Panc1 (cell line): Measurements from ENCODE around the gene ERN2. TPM values are rescaled to one million over a fixed set of nuclear protein-coding genes. Genes with fewer than 3 reads are reported as not detected.

Experiments
- ATAC-seq: fragments of 200-7000 bp; cut with Tn5 transposase; 2 replicates; pipeline ENCODE4 v1.9.1; 2020; ENCODE audit warnings: mild to moderate bottlenecking, moderate library complexity
- BruUV-seq: library from RNA; stranded (reverse); fragments of 400-500 nt; replicated peaks from 2 replicates; lab custom pipeline; 2021; lab: Mats Ljungman, UMichigan
- CTCF ChIA-PET: fragments of 300-600 bp; sonication (Branson Sonifier 250); formaldehyde crosslinking; loops from one replicate; lab custom pipeline; 2022; ENCODE audit warnings: antibody characterized with exemption; lab: Charles Lee
- POLR2A ChIA-PET: fragments of 300-600 bp; sonication (Branson Sonifier 250); formaldehyde crosslinking; loops from one replicate; lab custom pipeline; 2022; ENCODE audit warnings: antibody characterized with exemption; lab: Charles Lee
- DNase-seq: peaks from one replicate; pipeline ENCODE4 v3.0.0-alpha.2; 2010; ENCODE audit warnings: low read depth, low spot score
- H3K27ac ChIP-seq: 2 replicates; pipeline ENCODE4 v1.5.1; 2011; ENCODE audit warnings: mild to moderate bottlenecking, low read length, inconsistent platforms
- H3K27me3 ChIP-seq: fragments of 200-500 bp; sonication (Bioruptor generic); 2 replicates; pipeline ENCODE4 v1.6.0; 2014; ENCODE audit warnings: low read length, inconsistent platforms; ENCODE audit not compliant: control insufficient read depth, insufficient read depth
- H3K36me3 ChIP-seq: fragments of 200-500 bp; sonication (Bioruptor generic); 2 replicates; pipeline ENCODE4 v1.5.1; 2014; ENCODE audit warnings: inconsistent platforms, mild to moderate bottlenecking, low read length, moderate library complexity; ENCODE audit not compliant: control insufficient read depth, insufficient read depth
- H3K4me1 ChIP-seq: 2 replicates; pipeline ENCODE4 v1.5.1; 2011; ENCODE audit warnings: inconsistent platforms, mild to moderate bottlenecking, low read length, moderate library complexity; ENCODE audit not compliant: control insufficient read depth, insufficient read depth
- H3K4me3 ChIP-seq, 2 experiments: 2 replicates each; pipeline ENCODE4 v1.5.1; 2011 to 2012; ENCODE audit warnings: low read depth in 2 of 2, low read length in 2 of 2, mild to moderate bottlenecking in 2 of 2, inconsistent platforms in 1 of 2, moderate library complexity in 1 of 2
- H3K9me3 ChIP-seq: fragments of 200-500 bp; sonication (Bioruptor generic); 2 replicates; pipeline ENCODE4 v1.5.1; 2014; ENCODE audit warnings: low read depth, mild to moderate bottlenecking, inconsistent platforms, low read length, moderate library complexity; ENCODE audit not compliant: control insufficient read depth, insufficient read depth
- POLR2AphosphoS5 ChIP-seq: IDR thresholded peaks from 2 replicates; pipeline ENCODE4 v1.6.1; 2012; ENCODE audit warnings: mild to moderate bottlenecking, low read depth, low read length, moderate library complexity
- SIN3A ChIP-seq: IDR thresholded peaks from 2 replicates; pipeline ENCODE4 v1.6.1; 2012; ENCODE audit warnings: low read depth, mild to moderate bottlenecking, low read length, moderate library complexity, borderline replicate concordance; ENCODE audit not compliant: insufficient read depth
- TCF7L2 ChIP-seq: IDR thresholded peaks from 2 replicates; pipeline ENCODE4 v1.6.1; 2011; ENCODE audit warnings: mild to moderate bottlenecking, low read depth, low read length, inconsistent platforms
- in situ Hi-C: cut with HindIII; loops from 2 replicates; pipeline ENCODE4 v1.10.0; 2016; ENCODE audit warnings: low sequenced_read_pairs, low pct_unique_long_range_greater_than_20kb
- intact Hi-C: fragments of 100-400 bp; cut with micrococcal nuclease; formaldehyde crosslinking; loops from one replicate; pipeline ENCODE4 v1.10.0; 2022; ENCODE audit not compliant: unreplicated experiment
- total RNA-seq: library from RNA; stranded (reverse); gene quantifications from one replicate; pipeline ENCODE4 v1.2.1, GENCODE V29; 2021; ENCODE audit not compliant: unreplicated experiment
- TF ChIP-seq, protein P1 (sequence below), 2 experiments: IDR thresholded peaks; 2 replicates each; pipeline ENCODE4 v1.6.1; 2011 to 2012; ENCODE audit warnings: low read depth in 2 of 2, control low read depth in 1 of 2, low read length in 1 of 2, mild to moderate bottlenecking in 1 of 2, moderate library complexity in 1 of 2; ENCODE audit not compliant: insufficient read depth in 1 of 2
- TF ChIP-seq, protein P2 (sequence below): fragments of 450-650 bp; IDR thresholded peaks from 2 replicates; pipeline ENCODE4 v1.5.1; 2017; ENCODE audit warnings: mild to moderate bottlenecking

The ERN2 gene
- total RNA-seq, 1 experiment from 2014 or later, result not detected

DNA sequence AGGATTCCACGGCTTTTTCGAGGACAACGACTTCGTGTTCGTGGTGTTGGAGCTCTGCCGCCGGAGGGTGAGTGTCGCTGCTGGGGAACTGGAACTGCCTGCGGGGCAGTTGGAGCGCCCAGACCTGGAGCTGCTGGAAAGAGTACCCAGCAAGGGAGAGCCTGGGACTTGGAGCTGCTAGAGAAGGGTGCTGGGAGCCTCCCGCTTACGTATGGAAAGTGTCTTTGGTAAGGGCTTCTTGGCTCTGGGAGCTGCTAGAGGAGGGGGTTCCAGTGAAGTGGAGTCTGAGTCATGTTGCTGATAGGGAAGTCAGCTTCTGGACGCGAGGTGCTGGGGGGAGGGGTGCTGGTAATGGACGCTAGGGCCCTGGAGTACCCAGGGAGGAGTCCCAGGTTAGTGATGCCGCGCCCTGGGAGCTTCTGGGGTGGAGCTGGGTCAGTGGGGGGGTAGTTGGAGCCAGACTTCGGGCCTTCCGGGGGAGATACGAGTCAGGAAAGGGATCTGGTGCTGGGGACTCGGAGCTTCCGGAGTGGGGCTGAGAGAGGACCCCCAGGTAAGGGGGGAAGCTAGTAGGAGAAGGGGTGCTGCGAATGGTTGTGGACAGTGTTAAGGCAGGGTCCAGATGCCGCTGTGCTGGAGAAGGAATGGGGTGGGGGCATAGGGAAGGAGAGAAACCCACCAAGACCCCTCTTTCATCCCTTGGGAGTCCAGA, 33.6 kb downstream of the ERN2 start:
- CTCF ChIA-PET, result no interaction called here
- H3K27ac ChIP-seq, result peak overlapping the region; percentile 96
- peaks cover 29% of the 10 kb centered on the region for H3K4me1 ChIP-seq
- peaks cover 21% of the 10 kb centered on the region for H3K36me3 ChIP-seq
- no peak for TF ChIP-seq POLR2AphosphoS5
- peak overlapping the region; percentile 68 to 77 for H3K4me3 ChIP-seq
- in situ Hi-C loops, result no loop called here
- BruUV-seq, result no TSS peak
- ATAC-seq, result peak; percentile 57
- no peaks in the 10 kb centered on the region for H3K27me3 ChIP-seq
- intact Hi-C loops, result no loop called here
- no peak for DNase-seq
- no peaks in the 10 kb centered on the region for H3K9me3 ChIP-seq
- POLR2A ChIA-PET, result interaction anchor here (0.9 kb wide), 1 partner anchor 12 kb away, joined by 3 read pairs; no protein-coding TSS in a partner anchor

DNA sequence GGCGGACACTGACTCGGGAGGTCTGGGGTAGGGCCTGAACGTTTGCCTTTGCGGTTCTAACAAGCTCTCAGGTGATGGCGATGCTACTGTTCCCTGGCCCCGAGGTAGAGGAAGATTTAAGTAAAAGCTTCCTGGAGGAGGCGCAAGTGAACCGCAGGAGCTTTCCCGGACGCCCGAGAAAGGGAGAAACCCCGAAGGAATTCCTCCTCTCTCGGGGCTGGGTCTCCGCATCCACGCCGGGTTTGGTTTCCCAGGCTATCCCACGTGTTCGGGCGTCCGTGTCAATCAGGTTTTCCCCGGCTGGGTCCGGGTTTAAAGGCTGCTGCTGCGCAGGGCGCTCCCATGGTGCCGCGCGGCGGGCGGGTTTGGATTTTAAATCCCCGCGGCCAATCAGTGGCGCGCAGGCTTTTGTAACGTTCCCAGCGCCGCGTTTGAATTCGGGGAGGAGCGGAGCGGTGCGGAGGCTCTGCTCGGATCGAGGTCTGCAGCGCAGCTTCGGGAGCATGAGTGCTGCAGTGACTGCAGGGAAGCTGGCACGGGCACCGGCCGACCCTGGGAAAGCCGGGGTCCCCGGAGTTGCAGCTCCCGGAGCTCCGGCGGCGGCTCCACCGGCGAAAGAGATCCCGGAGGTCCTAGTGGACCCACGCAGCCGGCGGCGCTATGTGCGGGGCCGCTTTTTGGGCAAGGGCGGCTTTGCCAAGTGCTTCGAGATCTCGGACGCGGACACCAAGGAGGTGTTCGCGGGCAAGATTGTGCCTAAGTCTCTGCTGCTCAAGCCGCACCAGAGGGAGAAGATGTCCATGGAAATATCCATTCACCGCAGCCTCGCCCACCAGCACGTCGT, 34.4 kb downstream of the ERN2 start, which contains the start of gene PLK1:
PLK1 (plus strand) TSS at position 460 of the 844 bp plus-strand sequence; CDS start at position 504, 44 bp downstream.
- Histone ChIP-seq H3K9me3 (no peaks in the 10 kb centered on the region), H3K4me3 (peak within 1 kb of the TSS; percentile 68 to 77), H3K36me3 (peaks cover 18% of the 10 kb centered on the region), H3K4me1 (peaks cover 29% of the 10 kb centered on the region), H3K27me3 (no peaks in the 10 kb centered on the region), H3K27ac (peak within 1 kb of the TSS; percentile 96)
- intact Hi-C loops, result no loop called here
- CTCF ChIA-PET, result interaction anchor here (0.6 kb wide), 1 partner anchor 48 kb away, joined by 3 read pairs; no protein-coding TSS in a partner anchor
- in situ Hi-C loops, result no loop called here
- TSS peak; percentile 48 for BruUV-seq
- POLR2A ChIA-PET, result no interaction called here
- DNase-seq (peak; percentile 71), ATAC-seq (peak; percentile 96)
- peak; percentile 82; the same call in 1 of the 2 replicates for TF ChIP-seq POLR2AphosphoS5
- TF ChIP-seq, protein P1, sequence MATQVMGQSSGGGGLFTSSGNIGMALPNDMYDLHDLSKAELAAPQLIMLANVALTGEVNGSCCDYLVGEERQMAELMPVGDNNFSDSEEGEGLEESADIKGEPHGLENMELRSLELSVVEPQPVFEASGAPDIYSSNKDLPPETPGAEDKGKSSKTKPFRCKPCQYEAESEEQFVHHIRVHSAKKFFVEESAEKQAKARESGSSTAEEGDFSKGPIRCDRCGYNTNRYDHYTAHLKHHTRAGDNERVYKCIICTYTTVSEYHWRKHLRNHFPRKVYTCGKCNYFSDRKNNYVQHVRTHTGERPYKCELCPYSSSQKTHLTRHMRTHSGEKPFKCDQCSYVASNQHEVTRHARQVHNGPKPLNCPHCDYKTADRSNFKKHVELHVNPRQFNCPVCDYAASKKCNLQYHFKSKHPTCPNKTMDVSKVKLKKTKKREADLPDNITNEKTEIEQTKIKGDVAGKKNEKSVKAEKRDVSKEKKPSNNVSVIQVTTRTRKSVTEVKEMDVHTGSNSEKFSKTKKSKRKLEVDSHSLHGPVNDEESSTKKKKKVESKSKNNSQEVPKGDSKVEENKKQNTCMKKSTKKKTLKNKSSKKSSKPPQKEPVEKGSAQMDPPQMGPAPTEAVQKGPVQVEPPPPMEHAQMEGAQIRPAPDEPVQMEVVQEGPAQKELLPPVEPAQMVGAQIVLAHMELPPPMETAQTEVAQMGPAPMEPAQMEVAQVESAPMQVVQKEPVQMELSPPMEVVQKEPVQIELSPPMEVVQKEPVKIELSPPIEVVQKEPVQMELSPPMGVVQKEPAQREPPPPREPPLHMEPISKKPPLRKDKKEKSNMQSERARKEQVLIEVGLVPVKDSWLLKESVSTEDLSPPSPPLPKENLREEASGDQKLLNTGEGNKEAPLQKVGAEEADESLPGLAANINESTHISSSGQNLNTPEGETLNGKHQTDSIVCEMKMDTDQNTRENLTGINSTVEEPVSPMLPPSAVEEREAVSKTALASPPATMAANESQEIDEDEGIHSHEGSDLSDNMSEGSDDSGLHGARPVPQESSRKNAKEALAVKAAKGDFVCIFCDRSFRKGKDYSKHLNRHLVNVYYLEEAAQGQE (IDR thresholded peaks at IDR 0.05; ENCODE audit: insufficient read depth in 1 of 2, low read depth in 2 of 2, low read length in 1 of 2), result no peak
- peak; percentile 99 for TF ChIP-seq SIN3A
- TF ChIP-seq TCF7L2, result peak; percentile 44; the same call in 1 of the 2 replicates
- TF ChIP-seq, protein P2, sequence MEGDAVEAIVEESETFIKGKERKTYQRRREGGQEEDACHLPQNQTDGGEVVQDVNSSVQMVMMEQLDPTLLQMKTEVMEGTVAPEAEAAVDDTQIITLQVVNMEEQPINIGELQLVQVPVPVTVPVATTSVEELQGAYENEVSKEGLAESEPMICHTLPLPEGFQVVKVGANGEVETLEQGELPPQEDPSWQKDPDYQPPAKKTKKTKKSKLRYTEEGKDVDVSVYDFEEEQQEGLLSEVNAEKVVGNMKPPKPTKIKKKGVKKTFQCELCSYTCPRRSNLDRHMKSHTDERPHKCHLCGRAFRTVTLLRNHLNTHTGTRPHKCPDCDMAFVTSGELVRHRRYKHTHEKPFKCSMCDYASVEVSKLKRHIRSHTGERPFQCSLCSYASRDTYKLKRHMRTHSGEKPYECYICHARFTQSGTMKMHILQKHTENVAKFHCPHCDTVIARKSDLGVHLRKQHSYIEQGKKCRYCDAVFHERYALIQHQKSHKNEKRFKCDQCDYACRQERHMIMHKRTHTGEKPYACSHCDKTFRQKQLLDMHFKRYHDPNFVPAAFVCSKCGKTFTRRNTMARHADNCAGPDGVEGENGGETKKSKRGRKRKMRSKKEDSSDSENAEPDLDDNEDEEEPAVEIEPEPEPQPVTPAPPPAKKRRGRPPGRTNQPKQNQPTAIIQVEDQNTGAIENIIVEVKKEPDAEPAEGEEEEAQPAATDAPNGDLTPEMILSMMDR, result no peak
